ENCODE data around the gene OPN4. TPM values are rescaled to one million over a fixed set of nuclear protein-coding genes. Genes with fewer than 3 reads are reported as not detected.
A peak's percentile ranks its signal among the peaks of the same experiment; 100 is the strongest.

The OPN4 gene
- total RNA-seq (not detected), polyA plus RNA-seq (not detected)
- long read RNA-seq, donor 1: 0 reads
- long read RNA-seq, donor 2: 0 reads

GRCh38 chr10:86654411-86655172 is at the start of gene OPN4:
TSS of gene OPN4 (plus strand) at chr10:86654547. CDS start at chr10:86654784, 237 bp downstream.
- TF ChIP-seq POLR2AphosphoS5 (IDR thresholded peaks at IDR 0.05) (no peak), POLR2A (IDR thresholded peaks at IDR 0.05) (no peak), CTCF (IDR thresholded peaks at IDR 0.05 in 8 of 11, conservative IDR thresholded peaks at IDR 0.05 in 3 of 11) (no peak)
- no peak within 1 kb of the TSS for H3K27ac ChIP-seq
- peaks cover 0 to 1% (median 0%) of the 10 kb centered on the region in 6 donors for H3K4me1 ChIP-seq
- WGBS, 5 donors: 87 to 94% (median 90%) methylated on average over 14 to 17 of the region's 17 CpGs
- H3K36me3 ChIP-seq: no peaks in the 10 kb centered on the region
- H3K4me3 ChIP-seq: no peak within 1 kb of the TSS
- H3K9me3 ChIP-seq: no peaks in the 10 kb centered on the region
- peaks cover 0 to 58% (median 0%) of the 10 kb centered on the region in 7 donors for H3K27me3 ChIP-seq (replicated peaks in 1 of 7)
- peak; percentile 68 for DNase-seq
- intact Hi-C loops (cut with DNase I; ENCODE audit: low total_unique reads): no loop called here

- Histone ChIP-seq H3K36me3 (no peaks in the 10 kb centered on the region), H3K27me3 (replicated peaks in 1 of 7) (peaks cover 0 to 25% (median 0%) of the 10 kb centered on the region in 7 donors), H3K4me3 (no peak overlapping the region), H3K4me1 (no peaks in the 10 kb centered on the region), H3K9me3 (peaks cover 0 to 29% (median 17%) of the 10 kb centered on the region in 8 donors), H3K27ac (no peak overlapping the region)
- TF ChIP-seq POLR2AphosphoS5 (IDR thresholded peaks at IDR 0.05) (no peak), POLR2A (IDR thresholded peaks at IDR 0.05) (no peak), CTCF (IDR thresholded peaks at IDR 0.05 in 8 of 11, conservative IDR thresholded peaks at IDR 0.05 in 3 of 11) (no peak)
- intact Hi-C loops (cut with DNase I; ENCODE audit: low total_unique reads): no loop called here
- DNase-seq: no peak
These were observed 46.7 kb upstream of the OPN4 start for GRCh38 chr10:86607674-86608073.

GRCh38 chr10:86609920-86610319 is 44.4 kb upstream of the OPN4 start:
- no peaks in the 10 kb centered on the region for H3K36me3 ChIP-seq
- intact Hi-C loops (cut with DNase I; ENCODE audit: low total_unique reads): no loop called here
- TF ChIP-seq CTCF (IDR thresholded peaks at IDR 0.05 in 8 of 11, conservative IDR thresholded peaks at IDR 0.05 in 3 of 11): no peak
- TF ChIP-seq POLR2A (IDR thresholded peaks at IDR 0.05): no peak
- no peak for TF ChIP-seq POLR2AphosphoS5 (IDR thresholded peaks at IDR 0.05)

GRCh38 chr10:86611386-86611785 is 43.0 kb upstream of the OPN4 start:
- no peak overlapping the region for H3K4me3 ChIP-seq
- H3K9me3 ChIP-seq: peaks cover 0 to 16% (median 3%) of the 10 kb centered on the region in 8 donors
- H3K27ac ChIP-seq: no peak overlapping the region
- H3K27me3 ChIP-seq (replicated peaks in 1 of 7): peaks cover 0 to 37% (median 0%) of the 10 kb centered on the region in 7 donors
- intact Hi-C loops (cut with DNase I; ENCODE audit: low total_unique reads): no loop called here
- DNase-seq: no peak
- TF ChIP-seq POLR2A (IDR thresholded peaks at IDR 0.05) (no peak), POLR2AphosphoS5 (IDR thresholded peaks at IDR 0.05) (no peak), CTCF (IDR thresholded peaks at IDR 0.05 in 8 of 11, conservative IDR thresholded peaks at IDR 0.05 in 3 of 11) (no peak)
- H3K36me3 ChIP-seq: no peaks in the 10 kb centered on the region
- H3K4me1 ChIP-seq: no peaks in the 10 kb centered on the region
- WGBS, 5 donors: 86 to 97% (median 92%) methylated on average over 1 of the region's 1 CpG

More at GRCh38 chr10:86609920-86610319, 44.4 kb upstream of the OPN4 start:
- no peak overlapping the region for H3K27ac ChIP-seq
- no peak for DNase-seq
- peaks cover 0 to 37% (median 0%) of the 10 kb centered on the region in 7 donors for H3K27me3 ChIP-seq (replicated peaks in 1 of 7)
- no peak overlapping the region for H3K4me3 ChIP-seq
- H3K9me3 ChIP-seq: peaks cover 0 to 29% (median 16%) of the 10 kb centered on the region in 8 donors
- H3K4me1 ChIP-seq: no peaks in the 10 kb centered on the region
